GM12878 (cell line): Measurements from ENCODE around the gene AOPEP. TPM values are rescaled to one million over a fixed set of nuclear protein-coding genes. Genes with fewer than 3 reads are reported as not detected.

Experiments used
- ATAC-seq: fragments of 200-7000 bp; cut with Tn5 transposase; 3 replicates; pipeline ENCODE4 v1.9.1; 2020; ENCODE audit warnings: mild to moderate bottlenecking, moderate library complexity
- BruUV-seq: library from RNA; stranded (reverse); fragments of 400-500 nt; replicated peaks from 2 replicates; lab custom pipeline; 2021; lab: Mats Ljungman, UMichigan
- CTCF ChIA-PET: fragments of 300-600 bp; sonication (Branson Sonifier 250); formaldehyde crosslinking; extraction: SDS; loops from one replicate; lab custom pipeline; 2021; ENCODE audit warnings: inconsistent platforms; lab: Yijun Ruan, JAX
- POLR2A ChIA-PET: fragments of 350-600 bp; formaldehyde crosslinking; extraction: SDS; loops from one replicate; lab custom pipeline; 2021; ENCODE audit warnings: inconsistent platforms; lab: Charles Lee
- RAD21 ChIA-PET: fragments of 300-600 bp; sonication (Branson Sonifier 250); formaldehyde crosslinking; loops from one replicate; lab custom pipeline; 2023; ENCODE audit warnings: antibody characterized with exemption; ENCODE audit not compliant: unreplicated experiment; lab: Charles Lee
- SMC1A ChIA-PET: fragments of 300-600 bp; sonication (Branson Sonifier 250); formaldehyde crosslinking; loops from one replicate; lab custom pipeline; 2023; ENCODE audit not compliant: unreplicated experiment, uncharacterized antibody; lab: Charles Lee
- DNase-seq: peaks from one replicate; pipeline ENCODE4 v3.0.0-alpha.2; 2011; ENCODE audit warnings: low read depth, low spot score
- FAIRE-seq: peaks from 3 replicates; lab custom pipeline; 2011; peaks lifted over from hg19 to GRCh38; lab: Jason Lieb, UNC
- H2AFZ ChIP-seq: 2 replicates; pipeline ENCODE4 v1.6.0; 2011; ENCODE audit warnings: low read depth, low read length, control low read depth; ENCODE audit not compliant: control insufficient read depth
- H3K27ac ChIP-seq: 2 replicates; pipeline ENCODE4 v1.5.1; 2011; ENCODE audit warnings: control low read depth; ENCODE audit not compliant: control insufficient read depth, insufficient read depth
- H3K27me3 ChIP-seq, 2 experiments: replicated peaks in 1 of 2; 2 replicates each; pipeline versions ENCODE4 v1.6.0 to v1.6.1; 2011; ENCODE audit warnings: low read length in 1 of 2; ENCODE audit not compliant: control insufficient read depth in 2 of 2, insufficient read depth in 2 of 2
- H3K36me3 ChIP-seq, 2 experiments: 2 replicates each; pipeline ENCODE4 v1.5.1; 2011; ENCODE audit warnings: low read length in 1 of 2; ENCODE audit not compliant: control insufficient read depth in 2 of 2, insufficient read depth in 2 of 2
- H3K4me1 ChIP-seq: 2 replicates; pipeline ENCODE4 v1.6.1; 2011; ENCODE audit warnings: mild to moderate bottlenecking, low read length, moderate library complexity, mixed read lengths; ENCODE audit not compliant: control insufficient read depth, insufficient read depth
- H3K4me2 ChIP-seq: 2 replicates; pipeline ENCODE4 v1.6.0; 2011; ENCODE audit warnings: control low read depth; ENCODE audit not compliant: control insufficient read depth, insufficient read depth
- H3K4me3 ChIP-seq: fragments of 200-600 bp; sonication (generic); 2 replicates; pipeline ENCODE4 v1.5.1; 2016
- H3K79me2 ChIP-seq: 2 replicates; pipeline ENCODE4 v1.6.0; 2011; ENCODE audit warnings: low read length; ENCODE audit not compliant: control insufficient read depth, insufficient read depth
- H3K9ac ChIP-seq: 2 replicates; pipeline ENCODE4 v1.8.0; 2011; ENCODE audit warnings: low read length, control low read depth, mixed read lengths; ENCODE audit not compliant: control insufficient read depth, insufficient read depth
- H3K9me3 ChIP-seq: replicated peaks from 3 replicates; pipeline ENCODE4 v1.5.1; 2011; ENCODE audit warnings: mild to moderate bottlenecking, low read length; ENCODE audit not compliant: control insufficient read depth, insufficient read depth
- H4K20me1 ChIP-seq: 2 replicates; pipeline ENCODE4 v1.6.0; 2011; ENCODE audit not compliant: control insufficient read depth, insufficient read depth
- CBX5 ChIP-seq: sonication (generic); IDR thresholded peaks from 2 replicates; pipeline ENCODE4 v1.6.1; 2016; ENCODE audit warnings: low read depth, moderate library complexity, mild to moderate bottlenecking, inconsistent platforms
- CHD4 ChIP-seq: fragments of 200-600 bp; sonication (generic); IDR thresholded peaks from 2 replicates; pipeline ENCODE4 v1.6.1; 2016; ENCODE audit warnings: mild to moderate bottlenecking
- CTCF ChIP-seq, 3 experiments: IDR thresholded peaks in 2 of 3; conservative IDR thresholded peaks in 1 of 3; 2 replicates each; pipeline ENCODE4 v1.5.1; 2011; ENCODE audit warnings: low read depth in 3 of 3, low read length in 3 of 3, mild to moderate bottlenecking in 3 of 3, control low read depth in 2 of 3, moderate library complexity in 2 of 3, inconsistent platforms in 1 of 3, mixed read lengths in 1 of 3; ENCODE audit not compliant: control insufficient read depth in 2 of 3, insufficient read depth in 1 of 3; ENCODE audit errors: extremely low read depth in 1 of 3
- ELK1 ChIP-seq: IDR thresholded peaks from 2 replicates; pipeline ENCODE4 v1.6.1; 2012; ENCODE audit warnings: low read depth, low read length, improper control_type of control experiment
- MLLT1 ChIP-seq: fragments of 450-650 bp; IDR thresholded peaks from 2 replicates; pipeline ENCODE4 v1.6.1; 2016; ENCODE audit warnings: mild to moderate bottlenecking
- POU2F2 ChIP-seq: IDR thresholded peaks from 3 replicates; pipeline ENCODE4 v1.6.1; 2011; ENCODE audit warnings: low read depth, mild to moderate bottlenecking, low read length, borderline replicate concordance
- RAD21 ChIP-seq: IDR thresholded peaks from 2 replicates; pipeline ENCODE4 v1.6.1; 2011; ENCODE audit warnings: mild to moderate bottlenecking, low read depth, low read length, moderate library complexity; ENCODE audit not compliant: insufficient read depth
- RB1 ChIP-seq: fragments of 450-650 bp; formaldehyde crosslinking; IDR thresholded peaks from 2 replicates; pipeline ENCODE4 v1.6.1; 2017; ENCODE audit warnings: mild to moderate bottlenecking, borderline replicate concordance
- SMARCA5 ChIP-seq: fragments of 450-650 bp; IDR thresholded peaks from 2 replicates; pipeline ENCODE4 v1.6.1; 2017; ENCODE audit warnings: mild to moderate bottlenecking
- SP1 ChIP-seq: IDR thresholded peaks from one replicate; pipeline ENCODE4 v1.6.1; 2011; ENCODE audit warnings: low read depth, low read length
- TAF1 ChIP-seq: IDR thresholded peaks from 2 replicates; pipeline ENCODE4 v1.6.1; 2011; ENCODE audit warnings: mild to moderate bottlenecking, low read depth, low read length, borderline replicate concordance
- ZBTB4 ChIP-seq: fragments of 450-650 bp; formaldehyde crosslinking; IDR thresholded peaks from 2 replicates; pipeline ENCODE4 v1.4.0; 2022; ENCODE audit warnings: mild to moderate bottlenecking, moderate library complexity
- ZNF207 ChIP-seq: fragments of 450-650 bp; IDR thresholded peaks from 2 replicates; pipeline ENCODE4 v1.6.1; 2014; ENCODE audit warnings: antibody characterized with exemption, mild to moderate bottlenecking, borderline replicate concordance
- ZNF622 ChIP-seq: fragments of 450-650 bp; IDR thresholded peaks from 2 replicates; pipeline ENCODE4 v1.6.1; 2017; ENCODE audit warnings: mild to moderate bottlenecking, inconsistent platforms
- WGBS: methylation state at CpG from one replicate; pipeline ENCODE4 v1.1.6; 2016; ENCODE audit warnings: low lambda C conversion rate; ENCODE audit not compliant: insufficient replicate concordance, insufficient coverage; ENCODE audit errors: missing lambda C conversion rate; 5-methylcytosine and 5-hydroxymethylcytosine counted together
- in situ Hi-C: fragments of 300-500 bp; cut with MboI; formaldehyde crosslinking; loops from 9 replicates; pipeline ENCODE4 v1.14.3; 2018; ENCODE audit warnings: mixed read lengths
- intact Hi-C: fragments of 100-400 bp; cut with micrococcal nuclease; formaldehyde crosslinking; loops from one replicate; pipeline ENCODE4 v1.14.2; 2022; ENCODE audit not compliant: unreplicated experiment
- polyA plus RNA-seq, 11 experiments: library from polyadenylated mRNA; depleted of rRNA in 4 of 11; unstranded in 6 of 11; stranded (reverse) in 5 of 11; fragments of >200 nt; fragmentation: Nextera tagmentation in 4 of 11; fragmentation: Illumina TruSeq in 1 of 11; extraction: Ambion mirVana in 4 of 11; extraction: Trizol in 1 of 11; gene quantifications; 1 replicate in 1 of 11; 2 replicates in 10 of 11; pipeline versions ENCODE4 v1.2.1 to v1.2.3, GENCODE V29; 2011 to 2016; ENCODE audit warnings: inconsistent platforms in 2 of 11, missing spikeins in 2 of 11, low read depth in 1 of 11
- total RNA-seq, 4 experiments: library from RNA; depleted of rRNA in 3 of 4; stranded (reverse); fragments of >200 nt in 3 of 4; fragmentation: Illumina TruSeq in 1 of 4; extraction: Trizol in 1 of 4; gene quantifications; 2 replicates each; pipeline versions ENCODE4 v1.2.1 to v1.2.3, GENCODE V29; 2013 to 2021

Gene AOPEP
- total and polyA plus RNA-seq, 10 of the 15 experiments (the other 5 are each of a cell fraction or from before 2014, with no cell fraction given), result 2.3 to 16.9 (median 10.1) TPM

- ATAC-seq (peak; percentile 49), DNase-seq (peak; percentile 31), FAIRE-seq (peak; percentile 23)
- SMC1A ChIA-PET, result interaction anchor here (0.6 to 2.8 kb wide), 6 partner anchors 12 to 55 kb away, joined by 3 to 17 read pairs (median 6); no protein-coding TSS in a partner anchor
- H2AFZ ChIP-seq, result peak overlapping the region; percentile 48
- peaks cover 62% of the 10 kb centered on the region for H3K4me1 ChIP-seq
- H3K36me3 ChIP-seq, result peaks cover 0 to 2% of the 10 kb centered on the region in 2 experiments; a peak in 1 of 4 replicates
- H3K4me3 ChIP-seq, result peak overlapping the region; percentile 4; the same call in 1 of the 2 replicates
- peak overlapping the region; percentile 25 for H3K9ac ChIP-seq
- H3K79me2 ChIP-seq, result peaks cover 8% of the 10 kb centered on the region
- peak overlapping the region; percentile 78 for H3K4me2 ChIP-seq
- H4K20me1 ChIP-seq, result no peaks in the 10 kb centered on the region
- intact Hi-C loops (no loop called here), in situ Hi-C loops (no loop called here)
- CTCF ChIA-PET, result interaction anchor here (0.7 to 3.6 kb wide), 6 partner anchors 12 to 374 kb away, joined by 3 to 13 read pairs (median 4); no protein-coding TSS in a partner anchor
- RAD21 ChIA-PET, result interaction anchor here (0.9 to 5.9 kb wide), 3 partner anchors 22 to 111 kb away, joined by 3 to 29 read pairs (median 6); no protein-coding TSS in a partner anchor
- no peaks in the 10 kb centered on the region for H3K27me3 ChIP-seq
- BruUV-seq, result no TSS peak
- POLR2A ChIA-PET, result interaction anchor here (0.6 to 1.1 kb wide), 3 partner anchors 13 to 215 kb away, joined by 3 to 5 read pairs (median 4); no protein-coding TSS in a partner anchor
- no peaks in the 10 kb centered on the region for H3K9me3 ChIP-seq
- WGBS, result 84% methylated on average over 3 of the region's 3 CpGs
- peak overlapping the region; percentile 81 for H3K27ac ChIP-seq
- TF ChIP-seq ZNF207, result no peak
- TF ChIP-seq RAD21, result no peak
- TF ChIP-seq CBX5, result no peak
- no peak for TF ChIP-seq ZBTB4
- TF ChIP-seq TAF1, result 0 out of 2 replicates have a peak, but pooled peaks have one; percentile 28
- TF ChIP-seq POU2F2, result no peak
- TF ChIP-seq RB1, result no peak
- TF ChIP-seq SP1, result no peak
- TF ChIP-seq SMARCA5, result no peak
- TF ChIP-seq CTCF (IDR thresholded peaks at IDR 0.05 in 2 of 3, conservative IDR thresholded peaks at IDR 0.05 in 1 of 3; ENCODE audit: control insufficient read depth in 2 of 3, extremely low read depth in 1 of 3, insufficient read depth in 1 of 3, low read depth in 3 of 3, low read length in 3 of 3), result no peak
- no peak for TF ChIP-seq ELK1
- TF ChIP-seq MLLT1, result 0 out of 2 replicates have a peak, but pooled peaks have one; percentile 28
- no peak for TF ChIP-seq ZNF622
- TF ChIP-seq CHD4, result no peak
Measured at GRCh38 chr9:94806307-94806893, 79.9 kb downstream of the AOPEP start.
